GM13976 (cell line): ENCODE measurements around the gene SPATS2L.

ENCODE experiments used
- DNase-seq: peaks from one replicate; pipeline ENCODE4 v3.0.0; 2012; ENCODE audit warnings: low spot score
- CTCF ChIP-seq: IDR thresholded peaks from 2 replicates; pipeline ENCODE4 v1.5.1; 2012; ENCODE audit warnings: borderline replicate concordance, mild to moderate bottlenecking; ENCODE audit not compliant: insufficient read depth; ENCODE audit errors: extremely low read depth, missing control alignments, control extremely low read depth
- in situ Hi-C: fragments of 300-500 bp; cut with MboI; formaldehyde crosslinking; loops from one replicate; pipeline ENCODE4 v1.12.0; 2022; ENCODE audit warnings: low sequenced_read_pairs, mixed read lengths, inconsistent platforms; ENCODE audit not compliant: unreplicated experiment

The SPATS2L gene

GRCh38 chr2:200317975-200318374 is 11.5 kb downstream of the SPATS2L start:
- in situ Hi-C loops, result no loop called here
- DNase-seq, result no peak
- TF ChIP-seq CTCF, result no peak

- no peak for TF ChIP-seq CTCF
- in situ Hi-C loops, result no loop called here
- DNase-seq, result no peak
These were observed 12.5 kb downstream of the SPATS2L start for GRCh38 chr2:200318940-200319435.

- DNase-seq, result no peak
- TF ChIP-seq CTCF, result no peak
- in situ Hi-C loops, result no loop called here
These were observed 13.2 kb downstream of the SPATS2L start for GRCh38 chr2:200319548-200320337.

- no peak for TF ChIP-seq CTCF
- in situ Hi-C loops, result no loop called here
- DNase-seq, result no peak
These were observed 13.9 kb downstream of the SPATS2L start for GRCh38 chr2:200320344-200320743.

GRCh38 chr2:200320991-200321390 is 14.5 kb downstream of the SPATS2L start:
- TF ChIP-seq CTCF, result no peak
- DNase-seq, result no peak
- in situ Hi-C loops, result no loop called here

GRCh38 chr2:200321780-200322534 is 15.5 kb downstream of the SPATS2L start:
- in situ Hi-C loops, result no loop called here
- TF ChIP-seq CTCF, result no peak
- no peak for DNase-seq
